HEK293 (cell line): Measurements from ENCODE around the gene PCLO.

Experiments
- CTCF ChIA-PET: fragments of 350-600 bp; formaldehyde crosslinking; extraction: SDS; loops from one replicate; lab custom pipeline; 2021; ENCODE audit warnings: antibody characterized with exemption; lab: Yijun Ruan, JAX
- POLR2A ChIA-PET: fragments of 300-600 bp; formaldehyde crosslinking; extraction: SDS; loops from one replicate; lab custom pipeline; 2020; ENCODE audit warnings: antibody characterized with exemption, inconsistent platforms; lab: Yijun Ruan, JAX
- H3K27ac ChIP-seq: fragments of 200-500 bp; sonication (Bioruptor generic); 2 replicates; pipeline ENCODE4 v1.5.1; 2014; ENCODE audit warnings: low read depth, low read length, control low read depth, inconsistent platforms; ENCODE audit errors: extremely low read depth
- H3K36me3 ChIP-seq, 2 experiments: fragments of 200-500 bp in 1 of 2; sonication (Bioruptor generic) in 1 of 2; 1 replicate in 1 of 2; 2 replicates in 1 of 2; pipeline ENCODE4 v1.5.1; 2014 to 2017; ENCODE audit warnings: inconsistent platforms in 2 of 2, low read length in 2 of 2; ENCODE audit not compliant: control insufficient read depth in 2 of 2, insufficient read depth in 1 of 2
- H3K4me1 ChIP-seq: fragments of 200-500 bp; sonication (Bioruptor generic); 2 replicates; pipeline ENCODE4 v1.5.1; 2014; ENCODE audit warnings: mild to moderate bottlenecking, low read length, inconsistent platforms; ENCODE audit not compliant: control insufficient read depth, insufficient read depth
- H3K4me3 ChIP-seq: 2 replicates; pipeline ENCODE4 v1.5.1; 2011; ENCODE audit warnings: low read depth, mild to moderate bottlenecking, control low read depth, low read length, moderate library complexity
- H3K9me3 ChIP-seq: fragments of 200-500 bp; sonication (Bioruptor generic); 2 replicates; pipeline ENCODE4 v1.5.1; 2014; ENCODE audit warnings: low read depth, low read length, inconsistent platforms; ENCODE audit not compliant: control insufficient read depth, insufficient read depth
- EGR2 ChIP-seq: fragments of 450-650 bp; formaldehyde crosslinking; IDR thresholded peaks from 2 replicates; pipeline ENCODE4 v1.5.1; 2016; ENCODE audit warnings: low read depth, missing biosample characterization, missing genetic modification characterization
- KLF9 ChIP-seq: fragments of 450-650 bp; formaldehyde crosslinking; IDR thresholded peaks from 2 replicates; pipeline ENCODE4 v1.5.1; 2016; ENCODE audit warnings: missing biosample characterization, missing genetic modification characterization, low read depth
- MZF1 ChIP-seq: fragments of 450-650 bp; formaldehyde crosslinking; IDR thresholded peaks from 2 replicates; pipeline ENCODE4 v1.5.1; 2017; ENCODE audit warnings: missing biosample characterization, missing genetic modification characterization, borderline replicate concordance
- OSR2 ChIP-seq: fragments of 450-650 bp; formaldehyde crosslinking; IDR thresholded peaks from 2 replicates; pipeline ENCODE4 v1.5.1; 2016; ENCODE audit warnings: missing biosample characterization, missing genetic modification characterization
- YY1 ChIP-seq: fragments of 450-650 bp; formaldehyde crosslinking; IDR thresholded peaks from 2 replicates; pipeline ENCODE4 v1.5.1; 2018; ENCODE audit warnings: missing biosample characterization, missing genetic modification characterization
- ZBTB21 ChIP-seq: fragments of 450-650 bp; formaldehyde crosslinking; IDR thresholded peaks from 2 replicates; pipeline ENCODE4 v1.5.1; 2017; ENCODE audit warnings: missing biosample characterization, missing genetic modification characterization
- ZFHX2 ChIP-seq: fragments of 450-650 bp; formaldehyde crosslinking; conservative IDR thresholded peaks from 2 replicates; pipeline ENCODE4 v1.5.1; 2016; ENCODE audit warnings: missing biosample characterization, missing genetic modification characterization
- ZFP3 ChIP-seq: fragments of 450-650 bp; formaldehyde crosslinking; IDR thresholded peaks from 2 replicates; pipeline ENCODE4 v1.5.1; 2016; ENCODE audit warnings: low read depth, missing biosample characterization, missing genetic modification characterization
- ZNF114 ChIP-seq: fragments of 450-650 bp; formaldehyde crosslinking; IDR thresholded peaks from 2 replicates; pipeline ENCODE4 v1.5.0; 2017; ENCODE audit warnings: missing biosample characterization, missing genetic modification characterization
- ZNF146 ChIP-seq: fragments of 450-650 bp; formaldehyde crosslinking; IDR thresholded peaks from 2 replicates; pipeline ENCODE4 v1.5.1; 2016; ENCODE audit warnings: missing biosample characterization, missing genetic modification characterization
- ZNF211 ChIP-seq: fragments of 450-650 bp; formaldehyde crosslinking; IDR thresholded peaks from 2 replicates; pipeline ENCODE4 v1.5.1; 2016; ENCODE audit warnings: low read depth, missing biosample characterization, missing genetic modification characterization
- ZNF248 ChIP-seq: fragments of 450-650 bp; formaldehyde crosslinking; IDR thresholded peaks from 2 replicates; pipeline ENCODE4 v1.5.1; 2017; ENCODE audit warnings: missing biosample characterization, missing genetic modification characterization
- ZNF274 ChIP-seq, 2 experiments: fragments of 200-500 bp in 1 of 2; fragments of 450-650 bp in 1 of 2; sonication (Bioruptor generic) in 1 of 2; formaldehyde crosslinking in 1 of 2; IDR thresholded peaks; 2 replicates each; pipeline versions ENCODE4 v1.5.1 to v1.6.1; 2014 to 2016; ENCODE audit warnings: borderline replicate concordance in 1 of 2, inconsistent platforms in 1 of 2, low read length in 1 of 2, missing biosample characterization in 1 of 2, missing genetic modification characterization in 1 of 2
- ZNF302 ChIP-seq: fragments of 450-650 bp; formaldehyde crosslinking; IDR thresholded peaks from 2 replicates; pipeline ENCODE4 v1.5.1; 2016; ENCODE audit warnings: missing biosample characterization, missing genetic modification characterization, low read depth
- ZNF335 ChIP-seq: fragments of 450-650 bp; formaldehyde crosslinking; conservative IDR thresholded peaks from 2 replicates; pipeline ENCODE4 v1.5.1; 2016; ENCODE audit warnings: missing biosample characterization, missing genetic modification characterization
- ZNF350 ChIP-seq: fragments of 450-650 bp; formaldehyde crosslinking; IDR thresholded peaks from 2 replicates; pipeline ENCODE4 v1.5.0; 2017; ENCODE audit warnings: missing biosample characterization, mild to moderate bottlenecking, missing genetic modification characterization
- ZNF404 ChIP-seq: fragments of 450-650 bp; formaldehyde crosslinking; IDR thresholded peaks from 2 replicates; pipeline ENCODE4 v1.5.1; 2017; ENCODE audit warnings: missing biosample characterization, missing genetic modification characterization
- ZNF423 ChIP-seq: fragments of 450-650 bp; formaldehyde crosslinking; IDR thresholded peaks from 2 replicates; pipeline ENCODE4 v1.5.1; 2016; ENCODE audit warnings: missing biosample characterization, missing genetic modification characterization
- ZNF449 ChIP-seq: fragments of 450-650 bp; formaldehyde crosslinking; IDR thresholded peaks from 2 replicates; pipeline ENCODE4 v1.5.1; 2017; ENCODE audit warnings: missing biosample characterization, mild to moderate bottlenecking, missing genetic modification characterization, moderate library complexity
- ZNF558 ChIP-seq: fragments of 450-650 bp; formaldehyde crosslinking; IDR thresholded peaks from 2 replicates; pipeline ENCODE4 v1.5.1; 2016; ENCODE audit warnings: missing biosample characterization, missing genetic modification characterization
- ZNF596 ChIP-seq: fragments of 450-650 bp; IDR thresholded peaks from 2 replicates; pipeline ENCODE4 v1.5.0; 2018; ENCODE audit warnings: missing biosample characterization, mild to moderate bottlenecking, missing genetic modification characterization, moderate library complexity
- ZNF626 ChIP-seq: fragments of 450-650 bp; sonication (Bioruptor Pico); formaldehyde crosslinking; IDR thresholded peaks from 2 replicates; pipeline ENCODE4 v1.5.1; 2018; ENCODE audit warnings: missing biosample characterization, missing genetic modification characterization, inconsistent platforms
- ZNF658 ChIP-seq: fragments of 450-650 bp; formaldehyde crosslinking; IDR thresholded peaks from 2 replicates; pipeline ENCODE4; 2016; ENCODE audit warnings: missing biosample characterization, missing genetic modification characterization
- ZNF670 ChIP-seq: fragments of 450-650 bp; formaldehyde crosslinking; IDR thresholded peaks from 2 replicates; pipeline ENCODE4 v1.5.1; 2016; ENCODE audit warnings: missing biosample characterization, missing genetic modification characterization, low read depth
- ZNF768 ChIP-seq: fragments of 450-650 bp; formaldehyde crosslinking; IDR thresholded peaks from 2 replicates; pipeline ENCODE4 v1.5.1; 2018; ENCODE audit warnings: missing biosample characterization, mild to moderate bottlenecking, missing genetic modification characterization
- ZSCAN16 ChIP-seq: fragments of 450-650 bp; formaldehyde crosslinking; IDR thresholded peaks from 2 replicates; pipeline ENCODE4 v1.5.1; 2016; ENCODE audit warnings: missing biosample characterization, missing genetic modification characterization
- ZSCAN18 ChIP-seq: fragments of 450-650 bp; formaldehyde crosslinking; IDR thresholded peaks from 2 replicates; pipeline ENCODE4 v1.5.1; 2016; ENCODE audit warnings: missing biosample characterization, missing genetic modification characterization
- TF ChIP-seq, protein P1 (sequence below): fragments of 450-650 bp; formaldehyde crosslinking; IDR thresholded peaks from 2 replicates; pipeline ENCODE4 v1.5.1; 2017; ENCODE audit warnings: missing biosample characterization, missing genetic modification characterization

PCLO gene

GRCh38 chr7:83210479-83210878, 47.8 kb upstream of the PCLO start:
- CTCF ChIA-PET = interaction anchor here (1.1 kb wide), 1 partner anchor 32 kb away, joined by 3 read pairs; no protein-coding TSS in a partner anchor
- H3K36me3 ChIP-seq = no peaks in the 10 kb centered on the region
- POLR2A ChIA-PET = no interaction called here
- TF ChIP-seq ZFHX2 (tag by site-specific recombination) = no peak
- no peak overlapping the region for H3K27ac ChIP-seq
- no peak overlapping the region for H3K4me3 ChIP-seq
- H3K9me3 ChIP-seq = no peaks in the 10 kb centered on the region
- no peaks in the 10 kb centered on the region for H3K4me1 ChIP-seq

DNA sequence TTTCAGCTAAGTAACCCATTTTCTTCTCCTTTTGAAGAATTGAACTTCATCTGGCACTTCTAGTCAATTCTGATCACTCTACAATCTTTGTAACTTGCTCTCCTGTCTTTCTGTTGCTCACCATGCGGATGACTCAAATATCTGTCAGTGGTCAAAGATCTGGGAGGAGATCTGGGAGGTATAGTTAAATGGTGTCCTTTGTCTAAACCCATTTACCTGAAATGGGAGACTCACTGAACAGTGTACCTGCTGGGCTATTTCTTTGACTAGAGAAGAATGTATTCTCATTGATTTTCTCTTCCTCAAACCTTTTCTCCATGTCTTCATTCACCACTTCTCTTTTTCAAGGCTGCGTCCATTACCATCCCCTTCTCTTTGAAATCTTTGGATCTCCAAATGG, 42.0 kb upstream of the PCLO start:
- CTCF ChIA-PET = interaction anchor here (0.7 kb wide), 2 partner anchors 41 to 145 kb away, joined by 3 to 4 read pairs; no protein-coding TSS in a partner anchor
- no peaks in the 10 kb centered on the region for H3K4me1 ChIP-seq
- no peak overlapping the region for H3K4me3 ChIP-seq
- no peak overlapping the region for H3K27ac ChIP-seq
- TF ChIP-seq KLF9 (tag by site-specific recombination) (no peak), ZSCAN16 (tag by site-specific recombination) (no peak), ZNF350 (no peak), MZF1 (no peak), ZNF404 (tag by site-specific recombination) (no peak), ZNF596 (no peak), ZNF211 (tag by site-specific recombination) (no peak), ZSCAN18 (tag by site-specific recombination) (no peak), ZNF302 (tag by site-specific recombination) (no peak), ZNF274 (IDR thresholded peaks at IDR 0.05; ENCODE audit: low read length) (no peak), ZNF274 (tag by site-specific recombination; IDR thresholded peaks at IDR 0.05; ENCODE audit: borderline replicate concordance) (no peak)
- TF ChIP-seq, protein P1, sequence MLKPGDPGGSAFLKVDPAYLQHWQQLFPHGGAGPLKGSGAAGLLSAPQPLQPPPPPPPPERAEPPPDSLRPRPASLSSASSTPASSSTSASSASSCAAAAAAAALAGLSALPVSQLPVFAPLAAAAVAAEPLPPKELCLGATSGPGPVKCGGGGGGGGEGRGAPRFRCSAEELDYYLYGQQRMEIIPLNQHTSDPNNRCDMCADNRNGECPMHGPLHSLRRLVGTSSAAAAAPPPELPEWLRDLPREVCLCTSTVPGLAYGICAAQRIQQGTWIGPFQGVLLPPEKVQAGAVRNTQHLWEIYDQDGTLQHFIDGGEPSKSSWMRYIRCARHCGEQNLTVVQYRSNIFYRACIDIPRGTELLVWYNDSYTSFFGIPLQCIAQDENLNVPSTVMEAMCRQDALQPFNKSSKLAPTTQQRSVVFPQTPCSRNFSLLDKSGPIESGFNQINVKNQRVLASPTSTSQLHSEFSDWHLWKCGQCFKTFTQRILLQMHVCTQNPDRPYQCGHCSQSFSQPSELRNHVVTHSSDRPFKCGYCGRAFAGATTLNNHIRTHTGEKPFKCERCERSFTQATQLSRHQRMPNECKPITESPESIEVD = no peak
- no peaks in the 10 kb centered on the region for H3K36me3 ChIP-seq
- H3K9me3 ChIP-seq = no peaks in the 10 kb centered on the region
- POLR2A ChIA-PET = no interaction called here

DNA sequence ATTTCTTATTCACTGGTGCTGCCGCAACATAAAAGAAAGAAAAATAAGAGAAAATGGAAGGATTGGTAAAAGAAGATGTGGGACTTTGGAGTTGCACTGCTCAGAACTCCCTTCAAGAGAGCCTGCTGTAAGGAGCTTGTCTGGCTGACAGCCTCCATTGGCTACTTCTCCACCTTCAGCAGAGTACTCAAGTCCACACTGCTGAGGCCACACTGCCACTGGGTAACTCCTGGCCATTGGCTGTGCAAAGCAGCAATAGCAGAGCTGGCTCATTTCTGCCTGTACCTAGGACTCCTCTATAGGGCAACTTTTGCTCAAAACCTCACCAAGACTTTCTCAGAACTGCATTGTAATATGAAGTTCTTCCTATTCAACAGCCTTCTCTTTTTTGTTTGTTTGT, 38.7 kb upstream of the PCLO start:
- ChIA-PET CTCF (interaction anchor here (0.7 to 1.2 kb wide), 2 partner anchors 69 to 162 kb away, joined by 3 to 7 read pairs; no protein-coding TSS in a partner anchor), POLR2A (no interaction called here)
- Histone ChIP-seq H3K9me3 (no peaks in the 10 kb centered on the region), H3K4me1 (no peaks in the 10 kb centered on the region), H3K27ac (no peak overlapping the region), H3K36me3 (no peaks in the 10 kb centered on the region), H3K4me3 (no peak overlapping the region)
- TF ChIP-seq ZNF350 = no peak
- TF ChIP-seq ZNF558 (tag by site-specific recombination) = no peak
- no peak for TF ChIP-seq ZNF335 (tag by site-specific recombination)
- no peak for TF ChIP-seq ZNF449 (tag by site-specific recombination)
- TF ChIP-seq ZFP3 (tag by site-specific recombination) = no peak
- TF ChIP-seq ZNF248 (tag by site-specific recombination) = no peak
- TF ChIP-seq YY1 (tag by site-specific recombination) = no peak
- no peak for TF ChIP-seq ZNF114
- no peak for TF ChIP-seq OSR2 (tag by site-specific recombination)
- TF ChIP-seq ZNF626 = no peak
- TF ChIP-seq ZNF658 (tag by site-specific recombination) = no peak
- TF ChIP-seq ZNF768 (tag by site-specific recombination) = no peak
- no peak for TF ChIP-seq ZBTB21 (tag by site-specific recombination)
- TF ChIP-seq EGR2 (tag by site-specific recombination) = no peak
- TF ChIP-seq ZNF146 (tag by site-specific recombination) = no peak
- no peak for TF ChIP-seq ZNF670 (tag by site-specific recombination)
- no peak for TF ChIP-seq MZF1
- no peak for TF ChIP-seq ZNF423 (tag by site-specific recombination)
